Measurements from ENCODE around the gene ANKRD55. TPM values are rescaled to one million over a fixed set of nuclear protein-coding genes. Genes with fewer than 3 reads are reported as not detected.

ANKRD55 gene
- total RNA-seq, 1 donor from 2014 or later: 0.49 TPM

GRCh38 chr5:56112526-56113121, 120.5 kb downstream of the ANKRD55 start:
- Histone ChIP-seq H3K27me3 (no peaks in the 10 kb centered on the region), H3K36me3 (no peaks in the 10 kb centered on the region), H3K4me1 (peaks cover 11% of the 10 kb centered on the region), H3K4me3 (no peak overlapping the region), H3K9me3 (no peaks in the 10 kb centered on the region), H3K27ac (no peak overlapping the region)
- intact Hi-C loops (cut with DNase I): no loop called here
- no peak for ATAC-seq
- DNase-seq: no peak
- TF ChIP-seq CTCF (IDR thresholded peaks at IDR 0.05): no peak

DNA sequence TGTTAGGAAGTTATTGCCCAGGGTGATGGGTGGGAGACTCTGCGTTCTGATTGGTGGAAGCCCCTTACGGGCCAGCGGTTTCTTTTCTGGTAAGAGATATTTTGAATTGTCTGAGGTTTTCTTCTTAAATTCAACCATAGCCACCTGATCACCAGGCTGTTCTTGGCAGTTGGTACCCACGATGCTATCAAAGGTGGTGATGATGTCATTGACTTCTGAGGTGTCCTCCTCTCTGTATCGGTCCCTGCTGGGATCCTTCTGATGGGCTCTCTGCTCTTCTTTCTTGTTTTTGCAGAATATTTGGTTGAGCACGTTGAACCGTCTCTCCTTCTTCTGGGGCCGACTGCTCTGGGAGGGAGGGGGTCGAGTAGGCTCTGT, 121.7 kb downstream of the ANKRD55 start:
- Histone ChIP-seq H3K9me3 (no peaks in the 10 kb centered on the region), H3K36me3 (no peaks in the 10 kb centered on the region), H3K27me3 (no peaks in the 10 kb centered on the region), H3K4me1 (peaks cover 11% of the 10 kb centered on the region), H3K4me3 (no peak overlapping the region), H3K27ac (no peak overlapping the region)
- ATAC-seq (no peak), DNase-seq (no peak)
- intact Hi-C loops (cut with DNase I): no loop called here
- TF ChIP-seq CTCF (IDR thresholded peaks at IDR 0.05): no peak

GRCh38 chr5:56110646-56111403, 122.3 kb downstream of the ANKRD55 start:
- H3K9me3 ChIP-seq: no peaks in the 10 kb centered on the region
- no peak for TF ChIP-seq CTCF (IDR thresholded peaks at IDR 0.05)
- peaks cover 11% of the 10 kb centered on the region for H3K4me1 ChIP-seq
- H3K27me3 ChIP-seq: no peaks in the 10 kb centered on the region
- intact Hi-C loops (cut with DNase I): no loop called here
- no peaks in the 10 kb centered on the region for H3K36me3 ChIP-seq
- DNase-seq: no peak
- H3K27ac ChIP-seq: no peak overlapping the region
- H3K4me3 ChIP-seq: no peak overlapping the region
- ATAC-seq: no peak

GRCh38 chr5:56108246-56108645, 124.9 kb downstream of the ANKRD55 start:
- H3K9me3 ChIP-seq: no peaks in the 10 kb centered on the region
- no peak for TF ChIP-seq CTCF (IDR thresholded peaks at IDR 0.05)
- no peaks in the 10 kb centered on the region for H3K36me3 ChIP-seq
- intact Hi-C loops (cut with DNase I): no loop called here
- no peaks in the 10 kb centered on the region for H3K27me3 ChIP-seq
- ATAC-seq (peak; percentile 32), DNase-seq (no peak)
- H3K4me1 ChIP-seq: peaks cover 11% of the 10 kb centered on the region
- H3K27ac ChIP-seq: peak overlapping the region; percentile 52
- H3K4me3 ChIP-seq: no peak overlapping the region

DNA sequence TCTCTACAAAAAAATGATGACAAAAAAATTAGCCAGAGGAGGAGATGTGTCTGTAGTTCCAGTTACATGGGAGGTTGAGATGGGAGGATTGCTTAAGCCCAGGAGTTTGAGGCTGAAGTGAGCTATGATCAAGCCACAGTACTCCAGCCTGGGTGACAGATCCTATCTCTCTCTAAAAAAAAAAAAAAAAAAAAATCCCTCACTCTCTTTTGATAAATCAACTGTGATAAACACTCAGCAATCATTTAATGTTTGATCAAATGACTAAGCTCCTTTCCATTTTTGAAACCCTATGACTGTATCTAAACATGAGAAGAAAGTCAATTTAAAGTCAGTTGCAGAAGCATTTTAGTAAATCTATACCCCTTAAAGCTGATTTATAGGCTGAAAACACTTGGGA, 126.3 kb downstream of the ANKRD55 start:
- TF ChIP-seq CTCF (IDR thresholded peaks at IDR 0.05): no peak
- DNase-seq (no peak), ATAC-seq (no peak)
- H3K9me3 ChIP-seq: no peaks in the 10 kb centered on the region
- no peaks in the 10 kb centered on the region for H3K36me3 ChIP-seq
- H3K4me3 ChIP-seq: no peak overlapping the region
- intact Hi-C loops (cut with DNase I): no loop called here
- peaks cover 12% of the 10 kb centered on the region for H3K4me1 ChIP-seq
- H3K27ac ChIP-seq: no peak overlapping the region
- H3K27me3 ChIP-seq: no peaks in the 10 kb centered on the region

All from upper lobe of right lung (tissue), 1 donor.